GM19328 (cell line): ENCODE measurements around the gene MTOR.
A peak's percentile ranks its signal among the peaks of the same experiment; 100 is the strongest.
"Not testable (repeated sequence)": the region's sequence is repeated elsewhere in the genome, so short reads cannot be mapped to it uniquely, and the experiment has no call there.

ENCODE experiments used
- ATAC-seq: cut with Tn5 transposase; IDR thresholded peaks from one replicate; pipeline ENCODE4 v1.9.1; 2021; ENCODE audit warnings: mild to moderate bottlenecking, moderate library complexity; ENCODE audit not compliant: unreplicated experiment

Gene MTOR

DNA sequence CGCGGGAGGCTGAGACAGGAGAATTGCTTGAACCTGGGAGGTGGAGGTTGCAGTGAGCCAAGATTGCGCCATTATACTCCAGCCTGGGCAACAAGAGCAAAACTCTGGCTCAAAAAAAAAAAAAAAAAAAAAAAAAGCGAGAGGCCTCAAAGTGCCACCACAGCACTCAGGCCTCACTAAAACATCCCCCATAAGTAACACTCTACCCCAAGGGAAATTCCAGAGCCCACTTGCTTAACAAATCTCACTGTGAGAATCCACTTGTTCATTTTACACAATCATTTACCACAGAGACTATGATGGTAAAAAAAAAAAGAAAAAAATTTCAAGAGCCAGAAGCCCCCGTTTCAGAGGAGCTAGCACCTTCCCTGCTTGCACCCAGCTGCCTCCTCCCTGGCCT, 136.4 kb downstream of the MTOR start:
- ATAC-seq: no peak

DNA sequence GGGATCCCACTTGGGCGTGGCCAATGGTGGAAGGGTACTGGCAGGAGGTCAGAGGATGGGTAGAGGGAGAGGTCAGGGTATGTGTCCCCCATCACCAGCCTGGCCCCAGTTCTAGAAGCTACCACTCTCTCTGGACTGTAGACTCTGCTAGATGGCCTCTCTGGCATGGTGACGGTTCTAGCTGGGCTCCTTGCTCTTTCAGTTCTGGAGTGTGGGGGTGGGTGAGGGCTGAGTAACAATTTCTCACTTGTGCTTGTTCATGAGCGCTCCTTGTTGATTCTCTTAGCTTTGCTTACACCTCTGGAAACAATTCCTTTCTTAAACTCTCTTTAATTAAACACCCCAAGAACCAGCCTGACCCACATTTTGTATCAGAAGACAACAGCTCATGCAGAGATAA, 137.4 kb downstream of the MTOR start:
- no peak for ATAC-seq

DNA sequence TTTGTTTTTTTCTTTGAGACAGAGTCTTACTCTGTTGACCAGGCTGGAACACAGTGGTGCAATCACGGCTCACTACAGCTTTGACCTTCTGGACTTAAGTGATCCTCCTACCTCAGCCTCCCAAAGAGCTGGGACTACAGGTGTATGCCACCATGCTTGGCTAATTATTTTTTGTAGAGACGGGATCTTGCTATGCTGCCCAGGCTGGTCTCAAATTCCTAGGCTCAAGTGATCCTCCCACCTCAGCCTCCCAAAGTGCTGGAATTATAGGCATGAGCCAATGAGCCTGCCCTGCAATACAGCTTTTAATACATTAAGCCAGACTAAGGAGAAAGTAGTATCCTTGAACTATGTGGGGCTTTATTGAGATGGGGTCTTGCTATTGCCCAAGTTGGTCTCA, 146.0 kb downstream of the MTOR start:
- ATAC-seq: no peak

DNA sequence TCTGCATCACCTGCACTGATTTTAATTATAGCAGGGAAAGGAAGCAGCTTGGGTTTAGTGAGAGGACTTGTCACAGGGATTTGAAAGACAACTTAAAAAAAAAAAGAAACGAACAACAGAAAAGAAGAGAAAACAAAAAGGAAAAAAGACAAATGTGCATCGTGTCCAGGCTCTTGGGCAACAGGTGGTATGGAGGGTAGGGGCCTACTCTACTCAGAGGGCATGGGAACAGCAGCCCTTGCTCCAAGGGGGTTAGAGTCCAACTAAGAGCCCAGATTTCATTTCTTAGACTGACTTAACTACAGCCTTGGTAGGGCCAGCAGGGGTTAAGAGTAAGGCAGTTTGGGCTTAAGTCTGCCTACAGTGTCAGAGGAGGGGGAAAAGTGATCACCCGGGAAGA, 147.4 kb downstream of the MTOR start:
- ATAC-seq: no peak

DNA sequence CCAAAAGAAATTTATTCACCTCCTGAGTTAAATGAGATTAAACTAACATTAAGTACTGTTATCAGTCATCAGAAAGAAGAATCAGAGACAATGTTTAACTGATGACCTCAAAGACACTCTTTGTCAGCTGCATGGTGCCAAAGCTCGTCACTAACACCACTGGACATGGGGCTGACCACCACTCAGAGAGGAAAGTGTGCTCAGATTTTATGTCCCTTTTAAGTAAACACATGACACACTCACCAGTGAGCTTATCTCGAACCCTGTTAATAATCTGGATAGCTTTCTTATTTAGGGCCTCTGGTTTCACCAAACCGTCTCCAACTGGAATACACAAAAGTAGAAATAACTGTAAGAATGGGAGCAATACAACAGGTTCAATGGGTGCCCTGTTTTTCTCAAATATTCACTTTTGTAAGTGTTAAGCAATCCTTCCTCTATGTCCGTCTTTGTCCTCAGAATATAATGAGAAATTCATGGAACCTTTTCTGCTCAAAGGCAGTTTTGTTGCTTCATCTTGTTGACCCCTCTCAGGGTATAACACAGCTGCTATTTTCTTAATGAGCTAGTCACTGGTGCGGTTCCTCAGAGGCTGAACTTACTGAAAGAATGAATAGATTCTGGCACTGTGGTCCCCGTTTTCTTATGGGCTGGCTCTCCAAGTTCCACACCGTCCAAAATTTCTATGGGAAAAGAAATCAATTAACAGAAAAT, 153.1 kb downstream of the MTOR start:
- no peak for ATAC-seq

DNA sequence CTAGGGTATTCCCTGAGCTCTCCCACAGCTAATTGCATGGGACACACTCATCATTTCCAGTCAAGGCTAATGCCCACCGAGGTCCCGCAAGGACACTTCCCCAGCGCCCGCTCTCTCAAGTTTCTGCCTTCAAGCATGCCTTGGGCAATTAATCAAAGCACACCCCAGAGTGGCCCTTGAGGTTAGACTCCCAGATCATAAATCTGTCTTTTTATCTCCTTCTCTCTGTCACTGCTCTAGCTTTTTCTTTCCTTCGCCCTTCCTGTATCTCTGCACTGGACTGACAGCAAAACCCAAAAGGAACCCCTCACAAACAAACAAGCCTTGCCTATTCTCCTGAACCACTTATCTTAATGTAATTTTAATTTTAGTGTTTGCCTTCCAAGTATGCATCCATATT, 154.8 kb downstream of the MTOR start:
- no peak for ATAC-seq

DNA sequence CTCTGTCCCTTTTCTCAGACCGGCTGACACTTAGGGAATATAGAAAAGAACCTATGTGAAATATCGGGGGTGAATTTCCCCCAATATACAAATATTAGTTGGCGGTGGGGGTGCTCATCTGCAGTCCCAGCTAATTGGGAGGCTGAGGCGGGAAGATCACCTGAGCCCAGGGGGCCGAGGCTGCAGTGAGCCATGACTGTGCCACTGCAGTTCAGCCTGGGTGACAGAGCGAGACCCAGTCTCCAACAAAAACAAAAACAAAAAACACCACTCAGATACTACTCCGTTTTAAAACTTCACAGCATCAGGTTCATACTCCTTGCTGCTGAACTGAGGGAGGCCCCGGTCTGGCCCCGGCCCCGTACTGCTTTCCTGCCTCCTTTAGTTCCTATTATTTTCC, 156.8 kb downstream of the MTOR start:
- no peak for ATAC-seq

DNA sequence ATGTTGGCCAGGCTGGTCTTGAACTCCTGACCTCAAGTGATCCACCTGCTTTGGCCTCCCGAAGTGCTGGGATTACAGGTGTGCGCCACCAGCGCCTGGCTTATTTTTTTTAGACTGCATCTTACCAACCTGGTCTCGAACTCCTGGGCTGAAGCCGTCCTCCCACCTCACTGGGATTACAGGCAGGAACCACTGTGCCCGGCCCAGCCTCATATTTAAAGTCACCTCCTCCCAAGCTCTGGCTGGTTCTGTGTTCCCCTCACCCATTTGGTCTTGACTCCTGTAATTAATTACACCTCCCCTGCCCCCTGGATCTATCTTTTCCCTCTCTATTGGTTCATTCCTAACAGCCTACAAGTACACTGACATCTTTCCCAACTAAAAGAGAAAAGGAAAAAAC, 161.0 kb downstream of the MTOR start:
- ATAC-seq: no peak

DNA sequence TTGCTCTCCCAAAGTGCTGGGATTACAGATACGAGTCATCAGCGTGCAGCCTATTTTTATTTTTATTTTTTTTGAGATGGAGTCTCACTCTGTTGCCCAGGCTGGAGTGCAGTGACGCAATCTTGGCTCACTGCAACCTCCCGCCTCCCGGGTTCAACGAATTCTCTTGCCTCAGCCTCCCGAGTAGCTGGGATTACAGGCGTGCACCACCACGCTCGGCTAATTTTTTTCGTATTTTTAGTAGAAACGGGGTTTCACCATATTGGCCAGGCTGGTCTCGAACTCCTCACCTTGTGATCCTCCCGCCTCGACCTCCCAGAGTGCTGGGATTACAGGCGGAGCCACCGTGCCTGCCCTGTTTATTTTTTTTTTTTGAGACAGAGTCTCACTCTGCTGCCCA, 161.5 kb downstream of the MTOR start:
- ATAC-seq: not testable (repeated sequence)

DNA sequence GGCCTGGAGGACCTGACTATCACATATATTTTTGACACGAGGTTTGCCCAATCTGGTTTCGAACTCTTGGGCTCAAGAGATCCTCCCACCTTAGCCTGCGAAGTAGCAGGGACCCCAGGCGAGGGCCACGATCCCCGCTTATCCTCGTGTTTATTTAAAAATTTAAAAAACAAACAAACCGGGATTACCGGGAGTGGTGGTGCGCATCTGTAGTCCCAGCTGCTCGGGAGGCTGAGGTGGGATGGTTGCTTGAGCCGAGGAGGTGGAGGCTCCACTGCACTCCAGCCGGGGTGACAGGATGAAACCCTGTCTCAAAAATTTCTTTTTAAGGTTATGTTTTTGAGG, 162.2 kb downstream of the MTOR start:
- ATAC-seq: no peak

DNA sequence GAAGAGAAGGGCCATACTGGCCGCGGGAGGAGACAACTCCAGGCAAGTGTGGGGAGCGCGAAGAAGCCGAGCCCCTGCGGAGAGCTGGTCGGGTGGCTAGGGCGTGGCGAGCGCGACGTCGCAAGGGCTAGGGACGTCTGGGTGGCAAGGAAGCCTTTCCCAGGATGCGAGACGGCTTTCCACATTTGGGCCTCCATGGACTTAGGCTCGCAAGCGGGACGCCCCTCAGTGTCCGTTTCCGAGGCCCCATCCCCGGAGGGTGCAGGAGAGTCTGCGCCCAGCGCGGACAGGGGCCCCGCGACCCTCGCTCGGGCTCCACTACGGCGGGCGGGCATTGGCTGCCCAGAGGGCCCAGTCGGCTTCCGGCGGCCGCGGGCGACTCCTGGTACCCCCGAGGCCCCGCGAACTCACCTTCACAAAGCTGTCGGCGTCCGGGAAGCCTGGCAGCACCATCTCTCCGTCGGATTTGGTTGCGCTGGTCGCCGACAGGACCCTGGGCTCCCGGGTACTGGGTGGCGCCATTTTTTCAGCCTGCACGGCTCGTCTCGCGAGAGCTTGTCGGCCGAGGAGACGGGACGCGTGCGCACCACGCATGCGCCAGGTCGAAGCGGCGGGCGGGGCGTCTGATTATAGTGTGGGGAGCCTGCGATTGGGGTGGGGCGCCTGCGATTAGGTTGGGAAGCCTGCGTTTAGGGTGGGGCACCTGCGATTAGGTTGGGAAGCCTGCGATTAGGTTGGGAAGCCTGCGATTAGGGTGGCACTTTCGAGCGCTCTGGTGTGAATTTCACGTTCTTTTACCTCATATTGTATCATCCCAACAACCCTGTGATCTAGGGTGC, 162.8 kb downstream of the MTOR start, which contains the start of gene EXOSC10:
Gene EXOSC10 (minus strand): TSS at position 560 of the 839 bp plus-strand sequence. CDS start 38 bp downstream, at position 522.
- peak; percentile 88 for ATAC-seq

DNA sequence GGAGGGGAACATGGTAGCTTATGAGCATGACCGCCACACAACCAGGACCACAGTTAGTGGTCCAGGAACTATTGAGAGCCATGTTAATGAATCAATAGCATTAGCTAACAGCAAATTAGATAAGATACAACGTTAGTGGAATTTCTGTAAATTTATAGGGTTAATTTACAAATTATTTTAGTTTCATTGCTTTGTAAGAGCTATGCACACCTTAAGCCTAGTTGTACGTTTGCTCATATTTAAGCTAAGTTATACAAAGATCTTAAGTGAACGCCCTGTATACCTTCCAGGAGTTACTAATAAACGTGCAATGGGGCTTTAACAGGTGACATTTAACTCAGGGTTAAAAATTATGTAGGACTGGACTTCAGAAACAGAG, 163.4 kb downstream of the MTOR start:
- ATAC-seq: no peak

DNA sequence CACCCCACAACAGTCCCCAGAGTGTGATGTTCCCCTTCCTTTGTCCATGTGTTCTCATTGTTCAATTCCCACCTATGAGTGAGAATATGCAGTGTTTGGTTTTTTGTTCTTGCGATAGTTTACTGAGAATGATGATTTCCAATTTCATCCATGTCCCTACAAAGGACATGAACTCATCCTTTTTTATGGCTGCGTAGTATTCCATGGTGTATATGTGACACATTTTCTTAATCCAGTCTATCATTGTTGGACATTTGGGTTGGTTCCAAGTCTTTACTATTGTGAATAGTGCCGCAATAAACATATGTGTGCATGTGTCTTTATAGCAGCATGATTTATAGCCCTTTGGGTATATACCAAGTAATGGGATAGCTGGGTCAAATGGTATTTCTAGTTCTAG, 178.6 kb downstream of the MTOR start:
- ATAC-seq: not testable (repeated sequence)

DNA sequence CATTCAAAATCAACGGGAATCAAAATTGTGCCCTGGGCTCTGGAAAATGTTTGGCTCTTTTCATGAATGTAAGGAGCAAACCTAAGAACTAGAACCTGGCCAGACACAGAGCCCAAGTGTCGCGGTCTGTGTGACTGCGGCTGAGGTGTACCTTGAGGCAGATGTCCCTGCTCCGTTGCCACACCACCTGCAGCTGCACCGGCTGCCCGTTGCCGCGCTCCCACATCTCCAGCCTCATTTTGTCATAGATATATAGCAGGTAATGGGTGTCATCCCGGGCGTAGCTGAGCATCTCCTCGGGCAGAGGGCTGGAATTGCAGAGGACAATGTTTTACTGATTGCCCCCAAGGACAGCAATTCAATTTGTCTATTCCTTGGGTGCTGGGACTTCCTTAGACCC, 181.4 kb downstream of the MTOR start:
- ATAC-seq: no peak

DNA sequence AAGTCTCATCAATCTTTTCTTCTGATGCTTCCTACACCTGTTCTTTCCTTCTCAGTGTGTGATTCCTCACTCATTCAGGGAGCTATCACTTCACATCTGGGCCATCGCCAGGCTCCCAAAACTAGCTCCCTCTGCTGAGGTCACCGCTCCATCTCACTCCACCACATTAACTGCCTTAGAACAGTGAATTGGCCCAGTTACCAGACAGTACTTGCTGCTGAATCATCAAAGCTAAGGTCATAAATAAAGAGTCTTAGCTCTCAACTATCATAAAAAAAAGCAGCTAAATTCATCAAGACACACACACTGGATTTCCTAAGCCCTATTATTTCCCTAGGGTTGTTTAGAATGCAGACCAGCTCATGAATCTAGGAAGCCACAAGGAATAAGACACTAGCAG, 183.7 kb downstream of the MTOR start:
- ATAC-seq: no peak

DNA sequence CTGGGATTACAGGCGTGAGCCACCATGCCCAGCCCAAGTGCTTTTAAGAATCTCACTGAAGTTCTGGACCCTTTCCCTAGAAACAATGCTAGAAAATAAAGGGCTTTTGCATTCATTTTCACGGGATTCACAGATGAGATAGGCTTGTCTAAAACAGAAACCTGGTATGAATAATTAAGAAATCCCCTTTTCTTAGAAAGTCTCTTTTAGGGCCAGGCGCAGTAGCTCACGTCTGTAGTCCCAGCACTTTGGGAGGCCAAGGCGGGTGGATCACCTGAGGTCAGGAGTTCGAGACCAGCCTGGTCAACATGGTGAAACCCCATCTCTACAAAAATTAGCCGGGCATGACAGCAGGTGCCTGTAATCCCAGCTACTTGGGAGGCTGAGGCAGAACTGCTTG, 189.0 kb downstream of the MTOR start:
- not testable (repeated sequence) for ATAC-seq

DNA sequence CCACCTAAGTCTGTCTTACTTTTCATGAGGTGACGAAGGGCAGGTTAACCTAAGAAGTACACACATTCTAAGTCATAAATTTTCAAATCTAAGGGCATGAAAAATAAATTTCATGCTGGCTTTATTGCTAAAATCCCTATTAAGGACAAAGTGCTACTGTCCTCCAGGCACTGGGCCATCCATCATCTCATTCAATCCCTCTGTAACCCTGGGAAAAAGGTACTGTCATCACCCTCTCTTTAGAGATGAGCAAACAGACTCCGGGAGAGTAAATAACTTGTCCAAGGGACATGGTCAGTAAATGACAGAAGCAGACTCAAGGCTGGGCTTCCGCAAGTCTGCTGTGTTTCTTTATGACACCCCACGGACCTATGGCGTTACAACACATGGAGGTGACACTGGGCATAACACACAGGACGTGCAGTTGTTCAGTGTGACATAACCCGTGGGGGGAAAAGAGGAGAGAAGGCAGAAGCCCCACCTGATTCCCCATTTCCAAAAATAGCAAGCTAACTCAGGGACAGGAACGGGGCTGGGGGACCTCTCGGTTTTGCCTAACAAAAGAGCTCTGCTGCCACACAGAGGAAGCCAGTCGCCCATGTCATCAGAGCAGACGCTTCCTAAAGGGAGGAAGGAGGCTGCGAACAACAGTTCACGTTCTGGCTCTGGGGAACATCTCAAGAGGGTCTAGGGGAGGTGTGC, 190.0 kb downstream of the MTOR start:
- ATAC-seq: no peak

DNA sequence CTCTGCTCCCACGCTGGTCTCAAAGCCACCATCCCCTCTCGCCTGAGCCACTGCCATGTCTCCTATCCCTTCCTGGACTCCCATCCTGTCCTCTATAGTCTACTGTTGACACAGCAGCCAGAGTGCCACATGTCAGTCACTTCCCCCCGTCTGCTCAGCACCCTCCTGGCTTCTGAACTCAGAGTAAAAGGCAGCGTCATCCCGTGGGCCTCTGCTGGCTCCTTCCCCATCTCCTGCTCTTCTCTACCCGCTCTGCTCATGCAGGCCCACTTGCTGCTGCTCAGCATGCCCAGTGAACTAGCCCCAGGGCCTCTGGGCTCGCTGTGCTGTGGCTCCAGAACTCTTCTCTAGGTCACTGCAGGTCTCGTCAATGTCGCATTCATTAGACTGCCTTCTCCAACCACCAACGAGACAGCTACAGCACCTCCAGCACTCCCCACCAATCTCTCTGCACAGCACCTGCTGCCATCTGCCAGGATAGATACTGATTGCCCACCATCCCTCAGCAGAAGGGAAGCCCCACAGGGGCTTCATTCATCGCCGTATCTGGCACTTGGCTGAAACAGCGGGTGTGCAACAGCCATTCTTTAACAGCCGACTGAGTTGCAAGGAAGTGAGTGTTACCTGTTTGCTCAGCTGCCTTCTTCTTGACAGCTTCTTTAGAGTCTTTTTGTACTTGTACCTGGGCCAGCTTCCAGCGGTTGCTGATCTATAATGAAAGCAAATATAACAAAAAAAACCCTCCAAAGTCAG, 190.7 kb downstream of the MTOR start:
- no peak for ATAC-seq

DNA sequence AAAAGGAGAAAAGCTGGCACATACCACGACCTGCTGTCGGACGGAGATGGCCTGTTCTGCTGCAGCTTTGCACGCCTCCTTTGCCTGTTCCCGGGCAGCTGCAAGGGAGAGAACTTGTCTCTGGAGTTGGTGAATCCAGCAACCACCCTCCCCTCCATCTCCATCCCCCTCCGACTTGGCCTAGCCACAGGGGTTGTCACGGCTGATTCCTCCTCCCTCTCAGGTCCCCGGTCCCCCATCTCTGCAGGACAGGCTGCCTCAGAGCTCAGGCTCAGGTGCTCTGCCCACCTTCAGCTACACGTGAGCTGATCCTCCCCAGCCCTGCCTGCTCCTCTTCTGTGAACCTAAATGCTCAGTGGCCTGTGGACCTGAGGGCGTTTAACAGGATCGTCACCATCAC, 191.5 kb downstream of the MTOR start:
- ATAC-seq: no peak

DNA sequence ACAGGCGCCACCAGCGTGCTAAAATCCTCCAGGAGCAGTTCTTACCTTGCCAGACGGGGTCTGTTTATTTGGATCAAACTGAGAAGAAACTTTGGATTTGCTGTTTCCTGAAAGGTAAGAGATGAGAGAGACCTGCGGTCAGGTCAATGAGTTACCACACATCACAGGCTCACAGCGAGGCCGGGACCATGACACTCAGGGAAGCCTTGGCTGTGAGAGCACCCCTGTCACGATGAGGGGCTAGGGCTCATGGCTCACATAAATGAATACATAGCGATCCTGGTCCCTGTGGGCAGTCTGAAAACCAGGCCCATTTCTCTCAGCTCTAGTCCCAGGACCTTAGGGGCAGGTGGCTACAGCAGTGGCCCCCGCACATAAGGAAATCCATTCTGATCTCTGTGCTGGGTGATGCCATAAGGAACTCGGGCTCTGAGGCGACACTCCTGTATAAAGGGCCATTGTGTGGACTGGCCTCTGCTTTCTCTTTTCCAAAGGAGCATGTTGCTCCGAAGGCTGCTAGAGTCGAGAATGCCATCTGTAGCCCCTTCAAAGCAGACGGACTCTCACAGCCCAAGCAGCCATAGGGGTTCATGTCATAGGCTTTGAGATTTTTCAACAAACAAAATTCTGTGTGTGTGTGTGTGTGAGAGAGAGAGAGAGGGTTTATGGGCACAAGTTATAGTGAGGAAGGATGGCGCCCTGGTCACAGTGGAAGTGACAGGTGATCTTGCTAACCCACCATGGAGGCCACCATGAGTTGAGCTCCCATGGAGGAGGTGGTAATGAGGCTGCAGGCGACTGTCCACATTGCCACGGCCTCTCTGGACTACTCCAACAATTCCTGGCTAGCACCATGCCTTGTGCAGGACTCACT, 193.5 kb downstream of the MTOR start:
- no peak for ATAC-seq
